GM12878 (cell line): ENCODE measurements around the gene TNNT1. TPM values are rescaled to one million over a fixed set of nuclear protein-coding genes. Genes with fewer than 3 reads are reported as not detected.

Experiments
- ATAC-seq: fragments of 200-7000 bp; cut with Tn5 transposase; 3 replicates; pipeline ENCODE4 v1.9.1; 2020; ENCODE audit warnings: mild to moderate bottlenecking, moderate library complexity
- BruUV-seq: library from RNA; stranded (reverse); fragments of 400-500 nt; replicated peaks from 2 replicates; lab custom pipeline; 2021; lab: Mats Ljungman, UMichigan
- CTCF ChIA-PET: fragments of 300-600 bp; sonication (Branson Sonifier 250); formaldehyde crosslinking; extraction: SDS; loops from one replicate; lab custom pipeline; 2021; ENCODE audit warnings: inconsistent platforms; lab: Yijun Ruan, JAX
- POLR2A ChIA-PET: fragments of 350-600 bp; formaldehyde crosslinking; extraction: SDS; loops from one replicate; lab custom pipeline; 2021; ENCODE audit warnings: inconsistent platforms; lab: Charles Lee
- RAD21 ChIA-PET: fragments of 300-600 bp; sonication (Branson Sonifier 250); formaldehyde crosslinking; loops from one replicate; lab custom pipeline; 2023; ENCODE audit warnings: antibody characterized with exemption; ENCODE audit not compliant: unreplicated experiment; lab: Charles Lee
- SMC1A ChIA-PET: fragments of 300-600 bp; sonication (Branson Sonifier 250); formaldehyde crosslinking; loops from one replicate; lab custom pipeline; 2023; ENCODE audit not compliant: unreplicated experiment, uncharacterized antibody; lab: Charles Lee
- DNase-seq: peaks from one replicate; pipeline ENCODE4 v3.0.0-alpha.2; 2011; ENCODE audit warnings: low read depth, low spot score
- FAIRE-seq: peaks from 3 replicates; lab custom pipeline; 2011; peaks lifted over from hg19 to GRCh38; lab: Jason Lieb, UNC
- H2AFZ ChIP-seq: 2 replicates; pipeline ENCODE4 v1.6.0; 2011; ENCODE audit warnings: low read depth, low read length, control low read depth; ENCODE audit not compliant: control insufficient read depth
- H3K27ac ChIP-seq: 2 replicates; pipeline ENCODE4 v1.5.1; 2011; ENCODE audit warnings: control low read depth; ENCODE audit not compliant: control insufficient read depth, insufficient read depth
- H3K27me3 ChIP-seq, 2 experiments: replicated peaks in 1 of 2; 2 replicates each; pipeline versions ENCODE4 v1.6.0 to v1.6.1; 2011; ENCODE audit warnings: low read length in 1 of 2; ENCODE audit not compliant: control insufficient read depth in 2 of 2, insufficient read depth in 2 of 2
- H3K36me3 ChIP-seq, 2 experiments: 2 replicates each; pipeline ENCODE4 v1.5.1; 2011; ENCODE audit warnings: low read length in 1 of 2; ENCODE audit not compliant: control insufficient read depth in 2 of 2, insufficient read depth in 2 of 2
- H3K4me1 ChIP-seq: 2 replicates; pipeline ENCODE4 v1.6.1; 2011; ENCODE audit warnings: mild to moderate bottlenecking, low read length, moderate library complexity, mixed read lengths; ENCODE audit not compliant: control insufficient read depth, insufficient read depth
- H3K4me2 ChIP-seq: 2 replicates; pipeline ENCODE4 v1.6.0; 2011; ENCODE audit warnings: control low read depth; ENCODE audit not compliant: control insufficient read depth, insufficient read depth
- H3K4me3 ChIP-seq: fragments of 200-600 bp; sonication (generic); 2 replicates; pipeline ENCODE4 v1.5.1; 2016
- H3K79me2 ChIP-seq: 2 replicates; pipeline ENCODE4 v1.6.0; 2011; ENCODE audit warnings: low read length; ENCODE audit not compliant: control insufficient read depth, insufficient read depth
- H3K9ac ChIP-seq: 2 replicates; pipeline ENCODE4 v1.8.0; 2011; ENCODE audit warnings: low read length, control low read depth, mixed read lengths; ENCODE audit not compliant: control insufficient read depth, insufficient read depth
- H3K9me3 ChIP-seq: replicated peaks from 3 replicates; pipeline ENCODE4 v1.5.1; 2011; ENCODE audit warnings: mild to moderate bottlenecking, low read length; ENCODE audit not compliant: control insufficient read depth, insufficient read depth
- H4K20me1 ChIP-seq: 2 replicates; pipeline ENCODE4 v1.6.0; 2011; ENCODE audit not compliant: control insufficient read depth, insufficient read depth
- IRF5 ChIP-seq: fragments of 450-650 bp; IDR thresholded peaks from 2 replicates; pipeline ENCODE4 v1.6.1; 2017; ENCODE audit warnings: borderline replicate concordance
- RCOR1 ChIP-seq: conservative IDR thresholded peaks from 2 replicates; pipeline ENCODE4 v1.6.1; 2012; ENCODE audit warnings: low read depth, low read length, improper control_type of control experiment
- SUZ12 ChIP-seq: fragments of 200-600 bp; sonication (generic); IDR thresholded peaks from one replicate; pipeline ENCODE4 v1.6.1; 2018; ENCODE audit warnings: antibody characterized with exemption, mild to moderate bottlenecking; ENCODE audit not compliant: unreplicated experiment
- USF1 ChIP-seq: IDR thresholded peaks from 2 replicates; pipeline ENCODE4 v1.6.1; 2011; ENCODE audit warnings: borderline replicate concordance, low read depth, mild to moderate bottlenecking, moderate library complexity, mixed read lengths, low read length; ENCODE audit not compliant: insufficient read depth; ENCODE audit errors: extremely low read length
- ZNF622 ChIP-seq: fragments of 450-650 bp; IDR thresholded peaks from 2 replicates; pipeline ENCODE4 v1.6.1; 2017; ENCODE audit warnings: mild to moderate bottlenecking, inconsistent platforms
- WGBS: methylation state at CpG from one replicate; pipeline ENCODE4 v1.1.6; 2016; ENCODE audit warnings: low lambda C conversion rate; ENCODE audit not compliant: insufficient replicate concordance, insufficient coverage; ENCODE audit errors: missing lambda C conversion rate; 5-methylcytosine and 5-hydroxymethylcytosine counted together
- in situ Hi-C: fragments of 300-500 bp; cut with MboI; formaldehyde crosslinking; loops from 9 replicates; pipeline ENCODE4 v1.14.3; 2018; ENCODE audit warnings: mixed read lengths
- intact Hi-C: fragments of 100-400 bp; cut with micrococcal nuclease; formaldehyde crosslinking; loops from one replicate; pipeline ENCODE4 v1.14.2; 2022; ENCODE audit not compliant: unreplicated experiment
- polyA plus RNA-seq, 11 experiments: library from polyadenylated mRNA; depleted of rRNA in 4 of 11; unstranded in 6 of 11; stranded (reverse) in 5 of 11; fragments of >200 nt; fragmentation: Nextera tagmentation in 4 of 11; fragmentation: Illumina TruSeq in 1 of 11; extraction: Ambion mirVana in 4 of 11; extraction: Trizol in 1 of 11; gene quantifications; 1 replicate in 1 of 11; 2 replicates in 10 of 11; pipeline versions ENCODE4 v1.2.1 to v1.2.3, GENCODE V29; 2011 to 2016; ENCODE audit warnings: inconsistent platforms in 2 of 11, missing spikeins in 2 of 11, low read depth in 1 of 11
- total RNA-seq, 4 experiments: library from RNA; depleted of rRNA in 3 of 4; stranded (reverse); fragments of >200 nt in 3 of 4; fragmentation: Illumina TruSeq in 1 of 4; extraction: Trizol in 1 of 4; gene quantifications; 2 replicates each; pipeline versions ENCODE4 v1.2.1 to v1.2.3, GENCODE V29; 2013 to 2021
- TF ChIP-seq, protein P1 (sequence below), 3 experiments: IDR thresholded peaks in 2 of 3; conservative IDR thresholded peaks in 1 of 3; 2 replicates each; pipeline ENCODE4 v1.5.1; 2011; ENCODE audit warnings: low read depth in 3 of 3, low read length in 3 of 3, mild to moderate bottlenecking in 3 of 3, control low read depth in 2 of 3, moderate library complexity in 2 of 3, inconsistent platforms in 1 of 3, mixed read lengths in 1 of 3; ENCODE audit not compliant: control insufficient read depth in 2 of 3, insufficient read depth in 1 of 3; ENCODE audit errors: extremely low read depth in 1 of 3
- TF ChIP-seq, protein P2 (sequence below): IDR thresholded peaks from 2 replicates; pipeline ENCODE4 v1.6.1; 2012; ENCODE audit warnings: low read length, inconsistent platforms
- TF ChIP-seq, protein P3 (sequence below): fragments of 450-650 bp; IDR thresholded peaks from 2 replicates; pipeline ENCODE4 v1.6.1; 2017; ENCODE audit warnings: mild to moderate bottlenecking, low read depth, inconsistent platforms; ENCODE audit not compliant: poor library complexity, severe bottlenecking

TNNT1 gene
- total and polyA plus RNA-seq, 10 of the 15 experiments (the other 5 are each of a cell fraction or from before 2014, with no cell fraction given) = 0.26 to 0.62 (median 0.37) TPM; not detected in 7

- 0 out of 2 replicates have a peak, but pooled peaks have one; percentile 66 for TF ChIP-seq RCOR1
- TF ChIP-seq, protein P1, sequence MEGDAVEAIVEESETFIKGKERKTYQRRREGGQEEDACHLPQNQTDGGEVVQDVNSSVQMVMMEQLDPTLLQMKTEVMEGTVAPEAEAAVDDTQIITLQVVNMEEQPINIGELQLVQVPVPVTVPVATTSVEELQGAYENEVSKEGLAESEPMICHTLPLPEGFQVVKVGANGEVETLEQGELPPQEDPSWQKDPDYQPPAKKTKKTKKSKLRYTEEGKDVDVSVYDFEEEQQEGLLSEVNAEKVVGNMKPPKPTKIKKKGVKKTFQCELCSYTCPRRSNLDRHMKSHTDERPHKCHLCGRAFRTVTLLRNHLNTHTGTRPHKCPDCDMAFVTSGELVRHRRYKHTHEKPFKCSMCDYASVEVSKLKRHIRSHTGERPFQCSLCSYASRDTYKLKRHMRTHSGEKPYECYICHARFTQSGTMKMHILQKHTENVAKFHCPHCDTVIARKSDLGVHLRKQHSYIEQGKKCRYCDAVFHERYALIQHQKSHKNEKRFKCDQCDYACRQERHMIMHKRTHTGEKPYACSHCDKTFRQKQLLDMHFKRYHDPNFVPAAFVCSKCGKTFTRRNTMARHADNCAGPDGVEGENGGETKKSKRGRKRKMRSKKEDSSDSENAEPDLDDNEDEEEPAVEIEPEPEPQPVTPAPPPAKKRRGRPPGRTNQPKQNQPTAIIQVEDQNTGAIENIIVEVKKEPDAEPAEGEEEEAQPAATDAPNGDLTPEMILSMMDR (IDR thresholded peaks at IDR 0.05 in 2 of 3, conservative IDR thresholded peaks at IDR 0.05 in 1 of 3; ENCODE audit: control insufficient read depth in 2 of 3, extremely low read depth in 1 of 3, insufficient read depth in 1 of 3, low read depth in 3 of 3, low read length in 3 of 3) = no peak
- TF ChIP-seq, protein P2, sequence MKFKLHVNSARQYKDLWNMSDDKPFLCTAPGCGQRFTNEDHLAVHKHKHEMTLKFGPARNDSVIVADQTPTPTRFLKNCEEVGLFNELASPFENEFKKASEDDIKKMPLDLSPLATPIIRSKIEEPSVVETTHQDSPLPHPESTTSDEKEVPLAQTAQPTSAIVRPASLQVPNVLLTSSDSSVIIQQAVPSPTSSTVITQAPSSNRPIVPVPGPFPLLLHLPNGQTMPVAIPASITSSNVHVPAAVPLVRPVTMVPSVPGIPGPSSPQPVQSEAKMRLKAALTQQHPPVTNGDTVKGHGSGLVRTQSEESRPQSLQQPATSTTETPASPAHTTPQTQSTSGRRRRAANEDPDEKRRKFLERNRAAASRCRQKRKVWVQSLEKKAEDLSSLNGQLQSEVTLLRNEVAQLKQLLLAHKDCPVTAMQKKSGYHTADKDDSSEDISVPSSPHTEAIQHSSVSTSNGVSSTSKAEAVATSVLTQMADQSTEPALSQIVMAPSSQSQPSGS = no peak
- TF ChIP-seq, all 136 proteins: peak for 15
Measured at GRCh38 chr19:55116232-55116858, 32.7 kb downstream of the TNNT1 start (continued).

GRCh38 chr19:55115446-55116065 is 33.5 kb downstream of the TNNT1 start:
- Histone ChIP-seq H3K9ac (peak overlapping the region; percentile 68), H3K4me2 (peak overlapping the region; percentile 90), H2AFZ (0 out of 2 replicates have a peak overlapping the region, but pooled peaks have one; percentile 6), H3K4me1 (peaks cover 14% of the 10 kb centered on the region), H3K4me3 (peak overlapping the region; percentile 97), H3K27me3 (no peaks in the 10 kb centered on the region), H3K27ac (peak overlapping the region; percentile 12; the same call in 1 of the 2 replicates), H3K36me3 (peaks cover 0 to 2% of the 10 kb centered on the region in 2 experiments; a peak in 2 of 4 replicates), H3K79me2 (peaks cover 38% of the 10 kb centered on the region), H4K20me1 (peaks cover 3% of the 10 kb centered on the region; the same call in 1 of the 2 replicates), H3K9me3 (no peaks in the 10 kb centered on the region)
- RAD21 ChIA-PET = no interaction called here
- TSS peak; percentile 42 for BruUV-seq
- 50% methylated on average over 12 of the region's 13 CpGs for WGBS
- in situ Hi-C loops (no loop called here), intact Hi-C loops (no loop called here)
- CTCF ChIA-PET = no interaction called here
- DNase-seq (no peak), FAIRE-seq (no peak), ATAC-seq (no peak)
- POLR2A ChIA-PET = interaction anchor here (0.6 kb wide), 1 partner anchor 378 kb away, joined by 3 read pairs; no protein-coding TSS in a partner anchor
- SMC1A ChIA-PET = no interaction called here
- TF ChIP-seq, protein P3, sequence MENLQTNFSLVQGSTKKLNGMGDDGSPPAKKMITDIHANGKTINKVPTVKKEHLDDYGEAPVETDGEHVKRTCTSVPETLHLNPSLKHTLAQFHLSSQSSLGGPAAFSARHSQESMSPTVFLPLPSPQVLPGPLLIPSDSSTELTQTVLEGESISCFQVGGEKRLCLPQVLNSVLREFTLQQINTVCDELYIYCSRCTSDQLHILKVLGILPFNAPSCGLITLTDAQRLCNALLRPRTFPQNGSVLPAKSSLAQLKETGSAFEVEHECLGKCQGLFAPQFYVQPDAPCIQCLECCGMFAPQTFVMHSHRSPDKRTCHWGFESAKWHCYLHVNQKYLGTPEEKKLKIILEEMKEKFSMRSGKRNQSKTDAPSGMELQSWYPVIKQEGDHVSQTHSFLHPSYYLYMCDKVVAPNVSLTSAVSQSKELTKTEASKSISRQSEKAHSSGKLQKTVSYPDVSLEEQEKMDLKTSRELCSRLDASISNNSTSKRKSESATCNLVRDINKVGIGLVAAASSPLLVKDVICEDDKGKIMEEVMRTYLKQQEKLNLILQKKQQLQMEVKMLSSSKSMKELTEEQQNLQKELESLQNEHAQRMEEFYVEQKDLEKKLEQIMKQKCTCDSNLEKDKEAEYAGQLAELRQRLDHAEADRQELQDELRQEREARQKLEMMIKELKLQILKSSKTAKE = no peak
- TF ChIP-seq IRF5 = no peak
- TF ChIP-seq SUZ12 = no peak
- no peak for TF ChIP-seq USF1
- TF ChIP-seq ZNF622 = no peak
